NCI-H748 (cell line): Measurements from ENCODE around the gene CSF2RB.

Source experiments
- DNase-seq: peaks from one replicate; lab custom pipeline; 2025; ENCODE audit not compliant: unreplicated experiment; lab: John Stamatoyannopoulos, UW

CSF2RB gene

DNA sequence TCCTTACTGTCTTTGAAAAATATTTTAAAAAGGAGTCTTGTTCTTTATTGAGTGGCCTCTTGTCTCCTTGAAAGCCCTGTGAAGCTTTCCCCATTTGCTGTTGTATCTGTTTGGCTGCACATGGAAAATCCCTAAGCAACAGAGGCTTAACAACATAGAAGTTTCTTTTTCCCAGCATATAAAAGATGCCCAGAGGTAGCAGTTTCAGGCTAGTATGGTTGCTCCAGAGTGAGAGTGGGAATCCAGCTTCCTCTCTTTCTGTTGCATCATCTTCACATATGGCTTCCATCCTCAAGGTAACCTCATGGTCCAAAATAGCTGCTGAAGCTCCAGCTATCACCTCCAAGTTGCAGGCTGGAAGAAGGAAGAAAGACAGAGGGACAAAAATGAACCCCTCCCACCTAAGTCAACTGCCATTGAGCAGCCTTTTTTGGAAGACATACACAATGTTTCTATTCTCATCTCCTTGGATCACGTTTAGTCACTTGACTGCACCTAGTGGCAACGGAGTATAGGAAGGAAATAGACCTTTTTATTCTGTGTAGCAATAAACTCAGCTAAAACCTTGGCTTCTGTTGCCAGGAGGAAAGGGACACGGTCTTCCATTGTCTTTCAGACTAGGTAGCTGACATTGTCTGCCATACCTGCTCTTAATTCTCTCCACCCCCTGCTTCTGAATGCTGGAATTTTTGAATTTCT lies 5.3 kb downstream of the CSF2RB start:
- no peak for DNase-seq

- DNase-seq = no peak
Measured at GRCh38 chr22:36921309-36922104, 8.1 kb downstream of the CSF2RB start.

DNA sequence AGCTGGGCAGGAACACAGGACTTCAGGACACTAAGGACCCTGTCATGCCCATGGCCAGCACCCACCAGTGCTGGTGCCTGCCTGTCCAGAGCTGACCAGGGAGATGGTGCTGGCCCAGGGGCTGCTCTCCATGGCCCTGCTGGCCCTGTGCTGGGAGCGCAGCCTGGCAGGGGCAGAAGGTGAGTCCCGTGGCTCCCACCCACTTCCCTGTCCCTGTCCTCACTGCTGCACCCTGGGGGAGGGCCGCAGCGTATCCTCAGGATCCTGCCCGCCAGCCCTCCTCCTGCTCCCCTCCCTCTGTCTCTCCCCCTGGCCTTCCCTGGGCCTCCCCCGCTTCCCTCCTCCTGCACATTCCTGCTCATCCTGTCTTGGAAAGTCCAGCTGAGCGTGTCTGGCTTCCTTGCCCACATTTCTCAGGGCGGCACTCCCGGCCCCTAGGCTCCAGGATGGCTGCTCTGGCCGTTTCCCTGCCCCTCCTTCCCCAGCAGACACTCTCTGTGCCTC lies 8.7 kb downstream of the CSF2RB start:
- no peak for DNase-seq

DNA sequence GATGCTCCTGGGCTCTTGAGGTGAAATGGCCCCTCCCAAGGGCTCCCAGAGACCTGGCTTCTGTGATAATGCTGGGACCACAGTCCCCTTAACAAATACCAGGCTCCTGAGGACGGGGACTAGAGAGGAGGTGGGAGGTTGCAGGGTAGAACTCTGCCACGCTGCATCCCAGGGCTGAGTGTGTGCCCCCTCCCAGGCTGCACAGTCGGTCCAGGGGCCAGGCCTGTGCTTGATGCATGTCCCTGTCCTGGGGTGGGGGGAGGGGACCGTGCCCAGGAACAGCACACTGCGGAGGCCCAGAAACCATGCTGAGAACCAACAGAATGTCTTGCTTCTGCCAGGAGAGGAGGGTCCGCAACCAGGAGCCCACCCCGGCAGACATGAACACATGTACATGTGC lies 9.3 kb downstream of the CSF2RB start:
- no peak for DNase-seq

DNA sequence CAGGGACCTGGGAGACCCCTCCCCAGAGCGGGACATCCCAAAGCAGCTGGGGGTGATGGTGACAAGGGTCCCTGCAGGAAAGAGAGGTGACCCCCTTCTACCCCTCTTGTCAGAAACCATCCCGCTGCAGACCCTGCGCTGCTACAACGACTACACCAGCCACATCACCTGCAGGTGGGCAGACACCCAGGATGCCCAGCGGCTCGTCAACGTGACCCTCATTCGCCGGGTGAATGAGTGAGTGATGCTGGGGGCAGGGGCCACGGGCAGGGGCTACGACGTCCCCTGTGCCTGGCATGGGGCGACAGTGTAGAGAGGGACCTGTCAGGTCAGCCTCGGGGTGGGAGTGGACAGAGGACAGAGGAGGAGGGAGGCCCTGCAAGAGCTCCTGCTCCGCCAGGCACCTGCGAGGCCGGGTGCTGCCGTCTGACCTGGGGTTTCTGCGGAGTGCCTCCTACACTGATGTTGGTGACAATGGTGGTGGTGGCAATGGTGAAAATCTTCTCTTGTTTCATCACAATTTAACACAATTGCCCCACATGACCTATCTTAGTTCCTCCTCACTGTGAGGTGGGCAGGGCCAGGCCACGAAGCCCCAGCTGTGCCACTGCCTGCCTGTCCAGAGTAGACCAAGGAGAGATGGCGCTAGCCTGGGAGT lies 9.8 kb downstream of the CSF2RB start:
- DNase-seq = no peak

- no peak for DNase-seq
Measured at GRCh38 chr22:36924151-36924698, 10.8 kb downstream of the CSF2RB start.

DNA sequence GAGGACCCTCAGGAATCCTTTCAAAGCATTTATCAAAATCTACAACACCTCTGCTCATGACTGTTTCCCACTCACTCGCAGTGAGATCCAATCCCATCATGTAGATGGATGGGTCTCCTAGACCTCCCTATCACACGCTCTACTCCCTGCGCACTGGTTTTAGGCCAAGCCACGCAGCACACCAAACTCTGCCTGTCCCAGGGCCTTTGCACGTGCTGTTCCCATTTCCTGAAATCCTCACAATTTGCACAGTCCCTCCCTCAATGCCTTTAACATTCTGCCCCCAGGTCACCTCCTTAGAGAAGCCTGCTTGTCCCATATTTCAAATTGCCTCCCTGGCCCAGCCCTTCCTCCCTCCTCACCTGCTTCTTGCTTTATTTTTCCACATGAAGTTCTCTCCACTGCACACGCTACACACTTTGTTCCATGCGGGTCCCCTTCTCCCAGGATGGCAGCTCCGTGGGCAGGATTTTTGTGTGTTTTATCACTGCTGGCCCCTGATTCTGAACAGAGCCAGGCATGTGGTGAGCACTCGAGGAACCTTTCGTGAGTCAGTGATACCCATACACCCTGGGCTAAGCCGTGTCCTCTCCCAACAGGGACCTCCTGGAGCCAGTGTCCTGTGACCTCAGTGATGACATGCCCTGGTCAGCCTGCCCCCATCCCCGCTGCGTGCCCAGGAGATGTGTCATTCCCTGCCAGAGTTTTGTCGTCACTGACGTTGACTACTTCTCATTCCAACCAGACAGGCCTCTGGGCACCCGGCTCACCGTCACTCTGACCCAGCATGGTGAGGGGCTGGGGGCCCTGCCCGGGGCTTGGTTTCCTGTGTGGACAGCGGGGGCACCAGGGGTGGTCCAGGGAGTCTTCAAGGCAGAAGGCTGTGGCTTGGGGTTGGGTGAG lies 12.2 kb downstream of the CSF2RB start:
- DNase-seq = no peak

GRCh38 chr22:36926309-36926708 lies 12.9 kb downstream of the CSF2RB start:
- DNase-seq = no peak

DNA sequence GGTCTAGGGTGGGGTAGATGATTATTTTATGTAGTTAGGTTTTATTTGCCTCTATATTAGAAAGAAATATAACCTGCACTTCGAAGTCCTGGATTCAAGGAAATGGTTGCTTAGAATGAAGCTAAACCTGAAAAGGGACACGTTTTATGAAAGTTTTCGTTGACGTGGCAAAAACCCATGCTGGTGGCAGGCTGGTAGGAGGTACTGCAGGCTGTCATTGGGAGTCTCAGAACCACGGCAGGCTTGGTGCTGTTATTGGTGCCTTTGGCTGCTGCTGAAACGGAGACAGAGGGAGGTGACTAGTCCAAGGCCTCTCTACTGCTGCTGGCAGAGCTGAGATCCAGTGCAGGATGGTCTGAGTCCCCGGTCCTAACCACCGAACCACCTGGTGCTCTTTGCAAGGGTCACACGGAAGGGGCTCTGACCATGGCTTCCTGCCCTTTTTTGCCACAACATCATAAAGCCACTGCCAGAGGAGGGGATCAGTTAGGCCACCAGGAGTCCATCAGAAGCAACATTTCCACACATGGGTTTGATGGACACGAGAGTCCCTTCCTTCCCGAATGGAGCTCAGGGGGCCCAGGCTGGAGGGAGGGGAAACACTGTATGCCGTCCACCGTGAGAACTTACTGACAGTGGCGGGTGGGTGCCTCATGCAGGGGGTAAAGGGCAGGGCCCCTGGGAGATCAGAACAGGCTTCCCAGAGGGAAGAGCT lies 13.4 kb downstream of the CSF2RB start:
- no peak for DNase-seq

GRCh38 chr22:36927671-36928070 lies 14.2 kb downstream of the CSF2RB start:
- DNase-seq = no peak

- no peak for DNase-seq
Measured at GRCh38 chr22:36928196-36928595, 14.8 kb downstream of the CSF2RB start.

DNA sequence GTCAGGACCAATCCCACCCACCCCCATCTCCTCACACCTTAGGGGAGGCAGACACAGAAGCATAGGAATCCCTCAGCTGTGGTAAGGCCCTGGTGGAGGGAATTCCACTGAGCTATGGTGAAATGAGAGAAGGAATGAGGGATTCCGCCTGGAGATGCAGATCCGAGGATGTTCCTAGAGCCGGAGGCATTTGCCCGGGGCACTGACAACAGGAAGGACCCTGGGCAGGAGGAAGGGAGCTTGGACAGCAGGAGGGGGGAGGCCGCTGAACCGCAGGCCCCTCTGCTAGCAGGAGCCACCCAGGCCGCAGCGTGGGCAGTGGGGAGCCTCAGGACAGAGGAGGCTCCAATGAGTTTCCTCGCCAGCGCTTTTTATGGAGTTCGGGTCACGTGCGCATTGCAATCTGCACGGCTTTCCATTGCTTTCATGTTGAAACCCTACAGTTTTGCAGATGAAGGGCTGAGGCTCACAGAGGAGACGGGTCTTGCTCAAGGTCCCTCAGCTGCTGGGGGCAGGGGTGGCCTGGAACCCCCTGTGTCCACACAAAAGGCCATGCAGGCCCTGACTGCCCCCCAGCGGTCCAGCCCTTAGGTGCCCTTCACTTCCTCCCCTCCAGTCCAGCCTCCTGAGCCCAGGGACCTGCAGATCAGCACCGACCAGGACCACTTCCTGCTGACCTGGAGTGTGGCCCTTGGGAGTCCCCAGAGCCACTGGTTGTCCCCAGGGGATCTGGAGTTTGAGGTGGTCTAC lies 15.5 kb downstream of the CSF2RB start:
- no peak for DNase-seq

DNA sequence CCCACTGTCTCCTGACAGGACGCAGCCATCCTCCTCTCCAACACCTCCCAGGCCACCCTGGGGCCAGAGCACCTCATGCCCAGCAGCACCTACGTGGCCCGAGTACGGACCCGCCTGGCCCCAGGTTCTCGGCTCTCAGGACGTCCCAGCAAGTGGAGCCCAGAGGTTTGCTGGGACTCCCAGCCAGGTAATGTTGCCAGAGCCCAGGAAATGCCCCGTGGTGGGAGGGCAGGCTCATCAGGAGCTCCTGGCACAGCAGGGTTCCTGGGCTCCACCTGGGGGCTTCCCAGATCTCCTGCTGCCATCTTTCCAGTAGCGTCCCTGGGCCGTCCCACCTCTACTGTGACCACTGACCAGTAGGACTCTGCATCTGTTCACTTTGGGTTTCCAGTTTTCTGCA lies 16.2 kb downstream of the CSF2RB start:
- DNase-seq = no peak

GRCh38 chr22:36930041-36930935 lies 16.9 kb downstream of the CSF2RB start:
- DNase-seq = no peak

GRCh38 chr22:36931446-36931845 lies 18.0 kb downstream of the CSF2RB start:
- no peak for DNase-seq

GRCh38 chr22:36933629-36934417 lies 20.4 kb downstream of the CSF2RB start:
- no peak for DNase-seq
